A673 (cell line): Measurements from ENCODE around the gene ADAM10. TPM values are rescaled to one million over a fixed set of nuclear protein-coding genes. Genes with fewer than 3 reads are reported as not detected.

Experiments used
- BruUV-seq: library from RNA; stranded (reverse); fragments of 400-500 nt; replicated peaks from 2 replicates; lab custom pipeline; 2021; lab: Mats Ljungman, UMichigan
- CTCF ChIA-PET: fragments of 300-600 bp; sonication (Branson Sonifier 250); formaldehyde crosslinking; loops from one replicate; lab custom pipeline; 2022; ENCODE audit warnings: antibody characterized with exemption; lab: Charles Lee
- POLR2A ChIA-PET: fragments of 300-600 bp; sonication (Branson Sonifier 250); formaldehyde crosslinking; loops from one replicate; lab custom pipeline; 2022; ENCODE audit warnings: antibody characterized with exemption; ENCODE audit not compliant: low non-redundant PET; lab: Charles Lee
- DNase-seq: peaks from one replicate; pipeline ENCODE4 v3.0.0-alpha.2; 2015; ENCODE audit warnings: low spot score
- H3K27ac ChIP-seq: fragments of 200-600 bp; sonication (generic); 2 replicates; pipeline ENCODE4 v1.5.1; 2016; ENCODE audit warnings: mixed run types, low read depth, mild to moderate bottlenecking, mixed read lengths, antibody characterized with exemption, low read length; ENCODE audit not compliant: poor library complexity, severe bottlenecking
- H3K27me3 ChIP-seq: fragments of 200-600 bp; sonication (generic); replicated peaks from 2 replicates; pipeline ENCODE4 v1.6.1; 2017; ENCODE audit warnings: mixed run types, low read depth, mild to moderate bottlenecking, mixed read lengths, antibody characterized with exemption, low read length; ENCODE audit not compliant: insufficient read depth, poor library complexity
- H3K36me3 ChIP-seq: fragments of 200-600 bp; sonication (generic); 2 replicates; pipeline ENCODE4 v1.6.1; 2016; ENCODE audit warnings: mixed run types, mild to moderate bottlenecking, mixed read lengths, antibody characterized with exemption, low read length; ENCODE audit not compliant: insufficient read depth, poor library complexity, severe bottlenecking
- H3K4me1 ChIP-seq: fragments of 200-600 bp; sonication (generic); 2 replicates; pipeline ENCODE4 v1.6.1; 2017; ENCODE audit warnings: mixed run types, mild to moderate bottlenecking, mixed read lengths, antibody characterized with exemption, low read length; ENCODE audit not compliant: insufficient read depth, poor library complexity, severe bottlenecking
- H3K4me3 ChIP-seq: fragments of 200-600 bp; sonication (generic); 2 replicates; pipeline ENCODE4 v1.5.1; 2016; ENCODE audit warnings: low read depth, mixed run types, mild to moderate bottlenecking, mixed read lengths, low read length; ENCODE audit not compliant: poor library complexity, severe bottlenecking
- H3K9me3 ChIP-seq: fragments of 200-600 bp; sonication (generic); 2 replicates; pipeline ENCODE4 v1.6.1; 2016; ENCODE audit warnings: mixed run types, low read depth, mild to moderate bottlenecking, mixed read lengths, antibody characterized with exemption, low read length; ENCODE audit not compliant: poor library complexity, severe bottlenecking
- CTCF ChIP-seq: fragments of 300-800, 200-600 bp; sonication (generic); conservative IDR thresholded peaks from 2 replicates; pipeline ENCODE4 v1.5.1; 2017; ENCODE audit warnings: low read depth, mild to moderate bottlenecking, antibody characterized with exemption, low read length, moderate library complexity, mixed read lengths
- EZH2 ChIP-seq: fragments of 200-600 bp; sonication (generic); IDR thresholded peaks from 2 replicates; pipeline ENCODE4 v1.6.1; 2017; ENCODE audit warnings: borderline replicate concordance, low read depth, mild to moderate bottlenecking, mixed read lengths, antibody characterized with exemption, low read length; ENCODE audit not compliant: poor library complexity, severe bottlenecking
- intact Hi-C: fragments of 100-400 bp; cut with micrococcal nuclease; formaldehyde crosslinking; loops from one replicate; pipeline ENCODE4 v1.10.0; 2022; ENCODE audit not compliant: unreplicated experiment
- total RNA-seq: library from RNA; stranded (reverse); gene quantifications from 2 replicates; pipeline ENCODE4 v1.2.3, GENCODE V29; 2021

ADAM10 gene
- total RNA-seq, 1 experiment from 2014 or later: 130 TPM

- Histone ChIP-seq H3K9me3 (no peaks in the 10 kb centered on the region), H3K4me1 (no peaks in the 10 kb centered on the region), H3K36me3 (no peaks in the 10 kb centered on the region), H3K27ac (no peak overlapping the region), H3K4me3 (no peak overlapping the region), H3K27me3 (no peaks in the 10 kb centered on the region)
- TF ChIP-seq EZH2: no peak
- no peak for TF ChIP-seq CTCF
- no peak for DNase-seq
- ChIA-PET CTCF (no interaction called here), POLR2A (no interaction called here)
- intact Hi-C loops: no loop called here
- no TSS peak for BruUV-seq
These were observed 183.9 kb downstream of the ADAM10 start for GRCh38 chr15:58565619-58566018.

GRCh38 chr15:58564981-58565380 lies 184.5 kb downstream of the ADAM10 start:
- Histone ChIP-seq H3K4me3 (no peak overlapping the region), H3K4me1 (no peaks in the 10 kb centered on the region), H3K36me3 (no peaks in the 10 kb centered on the region), H3K27ac (no peak overlapping the region), H3K9me3 (no peaks in the 10 kb centered on the region), H3K27me3 (no peaks in the 10 kb centered on the region)
- no peak for DNase-seq
- ChIA-PET POLR2A (no interaction called here), CTCF (no interaction called here)
- intact Hi-C loops: no loop called here
- no peak for TF ChIP-seq EZH2
- no peak for TF ChIP-seq CTCF
- BruUV-seq: no TSS peak

- Histone ChIP-seq H3K36me3 (no peaks in the 10 kb centered on the region), H3K9me3 (no peaks in the 10 kb centered on the region), H3K27ac (no peak overlapping the region), H3K27me3 (no peaks in the 10 kb centered on the region), H3K4me3 (no peak overlapping the region), H3K4me1 (no peaks in the 10 kb centered on the region)
- intact Hi-C loops: no loop called here
- no peak for DNase-seq
- no peak for TF ChIP-seq CTCF
- no peak for TF ChIP-seq EZH2
- CTCF ChIA-PET: no interaction called here
- no TSS peak for BruUV-seq
- POLR2A ChIA-PET: interaction anchor here (0.5 kb wide), 1 partner anchor 356 kb away, joined by 6 read pairs; no protein-coding TSS in a partner anchor
These were observed 187.4 kb downstream of the ADAM10 start for GRCh38 chr15:58562135-58562534.
